ENCODE measurements around the gene AFF3.

Gene AFF3

GRCh38 chr2:100041385-100041784 lies 101.0 kb downstream of the AFF3 start:
- Histone ChIP-seq H3K36me3 (no peaks in the 10 kb centered on the region), H3K4me1 (ENCODE audit: control insufficient read depth in 1 of 2, insufficient read depth in 1 of 2, low read depth in 1 of 2, low read length in 1 of 2) (peaks cover 5 to 10% of the 10 kb centered on the region in 2 experiments), H3K4me3 (ENCODE audit: low read depth in 1 of 2, low read length in 1 of 2) (no peak overlapping the region), H3K27ac (no peak overlapping the region), H3K9me3 (no peaks in the 10 kb centered on the region), H3K27me3 (no peaks in the 10 kb centered on the region)
- TF ChIP-seq CTCF (IDR thresholded peaks at IDR 0.05) = no peak

- no peak overlapping the region for H3K27ac ChIP-seq
- no peaks in the 10 kb centered on the region for H3K36me3 ChIP-seq
- no peaks in the 10 kb centered on the region for H3K9me3 ChIP-seq
- no peak for TF ChIP-seq CTCF (IDR thresholded peaks at IDR 0.05)
- peaks cover 5 to 14% of the 10 kb centered on the region in 2 experiments for H3K4me1 ChIP-seq (ENCODE audit: control insufficient read depth in 1 of 2, insufficient read depth in 1 of 2, low read depth in 1 of 2, low read length in 1 of 2)
- no peak overlapping the region for H3K4me3 ChIP-seq (ENCODE audit: low read depth in 1 of 2, low read length in 1 of 2)
- H3K27me3 ChIP-seq = no peaks in the 10 kb centered on the region
These were observed 101.5 kb downstream of the AFF3 start for GRCh38 chr2:100040906-100041305.

- no peaks in the 10 kb centered on the region for H3K9me3 ChIP-seq
- no peaks in the 10 kb centered on the region for H3K36me3 ChIP-seq
- no peak overlapping the region for H3K4me3 ChIP-seq (ENCODE audit: low read depth in 1 of 2, low read length in 1 of 2)
- H3K4me1 ChIP-seq (ENCODE audit: control insufficient read depth in 1 of 2, insufficient read depth in 1 of 2, low read depth in 1 of 2, low read length in 1 of 2) = peaks cover 5 to 14% of the 10 kb centered on the region in 2 experiments
- no peak for TF ChIP-seq CTCF (IDR thresholded peaks at IDR 0.05)
- no peaks in the 10 kb centered on the region for H3K27me3 ChIP-seq
- H3K27ac ChIP-seq = no peak overlapping the region
These were observed 103.0 kb downstream of the AFF3 start for GRCh38 chr2:100039291-100039980.

DNA sequence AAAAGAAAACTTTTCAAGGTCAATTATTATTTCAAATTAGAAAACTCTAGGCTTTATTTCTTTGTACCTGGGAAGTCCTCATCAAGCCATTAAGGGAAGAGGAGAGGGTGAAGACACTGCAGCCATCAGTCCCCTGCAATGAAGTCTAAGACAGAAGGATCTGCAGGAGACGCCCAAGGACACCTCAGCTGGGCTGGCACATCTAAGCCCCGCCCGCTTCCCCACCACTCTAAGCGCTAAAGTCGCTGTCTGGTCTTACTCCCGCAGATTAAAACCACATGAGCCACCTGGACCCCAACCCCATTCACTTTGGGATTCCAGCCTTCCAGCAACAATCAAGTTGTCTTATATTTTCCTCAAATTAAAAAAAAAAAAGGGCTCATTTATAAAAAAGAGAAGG lies 104.4 kb downstream of the AFF3 start:
- no peaks in the 10 kb centered on the region for H3K36me3 ChIP-seq
- no peak for TF ChIP-seq CTCF (IDR thresholded peaks at IDR 0.05)

GRCh38 chr2:100036793-100037192 lies 105.6 kb downstream of the AFF3 start:
- no peak for TF ChIP-seq CTCF (IDR thresholded peaks at IDR 0.05)
- H3K27ac ChIP-seq = no peak overlapping the region
- H3K27me3 ChIP-seq = no peaks in the 10 kb centered on the region
- H3K9me3 ChIP-seq = no peaks in the 10 kb centered on the region
- H3K36me3 ChIP-seq = no peaks in the 10 kb centered on the region
- no peak overlapping the region for H3K4me3 ChIP-seq (ENCODE audit: low read depth in 1 of 2, low read length in 1 of 2)
- H3K4me1 ChIP-seq (ENCODE audit: control insufficient read depth in 1 of 2, insufficient read depth in 1 of 2, low read depth in 1 of 2, low read length in 1 of 2) = peaks cover 5 to 14% of the 10 kb centered on the region in 2 experiments

More for the DNA sequence above, 104.4 kb downstream of the AFF3 start:
- no peaks in the 10 kb centered on the region for H3K9me3 ChIP-seq
- H3K27me3 ChIP-seq = no peaks in the 10 kb centered on the region
- H3K4me3 ChIP-seq (ENCODE audit: low read depth in 1 of 2, low read length in 1 of 2) = no peak overlapping the region
- H3K4me1 ChIP-seq (ENCODE audit: control insufficient read depth in 1 of 2, insufficient read depth in 1 of 2, low read depth in 1 of 2, low read length in 1 of 2) = peaks cover 5 to 14% of the 10 kb centered on the region in 2 experiments
- H3K27ac ChIP-seq = no peak overlapping the region
